ELF-1 (cell line): ENCODE results near the gene AK8.

Experiments used
- DNase-seq: peaks from one replicate; pipeline ENCODE4 v3.0.0-alpha.2; 2016; ENCODE audit warnings: low read depth, low spot score

The AK8 gene

GRCh38 chr9:132861666-132862065 is 16.4 kb downstream of the AK8 start:
- DNase-seq, result no peak

GRCh38 chr9:132858751-132859150 is 19.3 kb downstream of the AK8 start:
- DNase-seq, result no peak

- DNase-seq, result peak; percentile 65
These were observed 20.3 kb downstream of the AK8 start for GRCh38 chr9:132857616-132858342.

GRCh38 chr9:132857031-132857430 is 21.1 kb downstream of the AK8 start:
- DNase-seq, result peak; percentile 32

GRCh38 chr9:132855904-132856303 is 22.2 kb downstream of the AK8 start:
- no peak for DNase-seq

GRCh38 chr9:132854832-132855231 is 23.3 kb downstream of the AK8 start:
- DNase-seq, result no peak

- no peak for DNase-seq
These were observed 24.6 kb downstream of the AK8 start for GRCh38 chr9:132853482-132853881.

- DNase-seq, result peak; percentile 63
These were observed 28.8 kb downstream of the AK8 start for GRCh38 chr9:132849185-132849706.

- DNase-seq, result no peak
These were observed 31.1 kb downstream of the AK8 start for GRCh38 chr9:132846918-132847515.

GRCh38 chr9:132846109-132846917 is 31.8 kb downstream of the AK8 start:
- DNase-seq, result no peak

- no peak for DNase-seq
These were observed 35.7 kb downstream of the AK8 start for GRCh38 chr9:132842124-132843044.

GRCh38 chr9:132840980-132841379 is 37.1 kb downstream of the AK8 start:
- DNase-seq, result no peak

- no peak for DNase-seq
These were observed 39.8 kb downstream of the AK8 start for GRCh38 chr9:132838291-132838690.

GRCh38 chr9:132837501-132838286 is 40.4 kb downstream of the AK8 start:
- no peak for DNase-seq

- no peak for DNase-seq
These were observed 43.7 kb downstream of the AK8 start for GRCh38 chr9:132834343-132834742.

- DNase-seq, result peak; percentile 80
These were observed 44.4 kb downstream of the AK8 start for GRCh38 chr9:132833550-132834121.

- no peak for DNase-seq
These were observed 45.8 kb downstream of the AK8 start for GRCh38 chr9:132832171-132832881.

- DNase-seq, result no peak
These were observed 49.8 kb downstream of the AK8 start for GRCh38 chr9:132828201-132828770.

GRCh38 chr9:132827366-132827765 is 50.7 kb downstream of the AK8 start:
- no peak for DNase-seq
